ENCODE data around the gene TENM3. TPM values are rescaled to one million over a fixed set of nuclear protein-coding genes. Genes with fewer than 3 reads are reported as not detected.

The TENM3 gene
- total and polyA plus RNA-seq, 2 donors (not counting 3 experiments of a cell fraction or from before 2014, with no cell fraction given): 3.2 to 6.2 TPM

DNA sequence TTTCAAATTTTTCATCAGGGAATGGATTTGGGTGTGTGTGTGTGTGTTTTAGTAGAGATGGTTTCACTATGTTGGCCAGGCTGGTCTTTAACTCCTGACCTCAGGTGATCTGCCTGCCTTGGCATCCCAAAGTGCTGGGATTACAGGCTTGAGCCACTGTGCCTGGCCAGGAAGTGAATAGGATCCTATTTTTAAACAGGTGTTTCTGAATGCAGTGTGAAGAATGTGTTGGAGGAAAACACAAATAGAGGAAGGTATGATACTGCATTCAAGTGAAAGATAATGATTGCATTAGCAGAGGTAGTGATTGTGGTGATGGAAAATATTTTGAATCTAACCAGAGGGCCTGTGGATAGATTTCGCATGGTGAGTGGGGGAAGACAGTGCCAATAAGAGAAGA, 189.6 kb downstream of the TENM3 start:
- Histone ChIP-seq H3K27me3 (ENCODE audit: control insufficient read depth in 2 of 2, insufficient read depth in 2 of 2, low read length in 2 of 2) (no peaks in the 10 kb centered on the region), H4K20me1 (replicated peaks; ENCODE audit: control insufficient read depth, extremely low read depth, insufficient read depth, low read length) (no peaks in the 10 kb centered on the region), H3K4me1 (ENCODE audit: control insufficient read depth, extremely low read depth, insufficient read depth, low read length) (no peaks in the 10 kb centered on the region), H3K4me3 (replicated peaks in 1 of 3; ENCODE audit: insufficient read depth in 1 of 3, low read depth in 1 of 3, low read length in 3 of 3) (no peak overlapping the region), H3K9me3 (replicated peaks; ENCODE audit: control insufficient read depth, insufficient read depth, low read length) (no peaks in the 10 kb centered on the region), H3K79me2 (ENCODE audit: control insufficient read depth, insufficient read depth, low read length) (no peaks in the 10 kb centered on the region), H3K9ac (replicated peaks; ENCODE audit: extremely low read depth, insufficient read depth, low read length) (no peak overlapping the region), H3K36me3 (ENCODE audit: control insufficient read depth in 2 of 2, extremely low read depth in 1 of 2, insufficient read depth in 2 of 2, low read length in 2 of 2) (no peaks in the 10 kb centered on the region), H2AFZ (ENCODE audit: low read depth, low read length) (no peak overlapping the region), H3K9me1 (replicated peaks; ENCODE audit: control insufficient read depth, extremely low read depth, insufficient read depth, low read length) (no peaks in the 10 kb centered on the region), H3K27ac (ENCODE audit: insufficient read depth, low read depth, low read length) (no peak overlapping the region), H3K4me2 (ENCODE audit: insufficient read depth, low read length) (no peak overlapping the region)
- DNase-seq (ENCODE audit: low read depth, low spot score) (no peak), FAIRE-seq (no peak)
- intact Hi-C loops (cut with micrococcal nuclease): no loop called here
- no TSS peak for BruUV-seq (replicated peaks)
- ChIA-PET POLR2A (no interaction called here), CTCF (no interaction called here)
- dilution Hi-C loops (cut with MboI; ENCODE audit: extremely low pct_ligation_motif_present, low sequenced_read_pairs): no loop called here
- TF ChIP-seq, protein P1, sequence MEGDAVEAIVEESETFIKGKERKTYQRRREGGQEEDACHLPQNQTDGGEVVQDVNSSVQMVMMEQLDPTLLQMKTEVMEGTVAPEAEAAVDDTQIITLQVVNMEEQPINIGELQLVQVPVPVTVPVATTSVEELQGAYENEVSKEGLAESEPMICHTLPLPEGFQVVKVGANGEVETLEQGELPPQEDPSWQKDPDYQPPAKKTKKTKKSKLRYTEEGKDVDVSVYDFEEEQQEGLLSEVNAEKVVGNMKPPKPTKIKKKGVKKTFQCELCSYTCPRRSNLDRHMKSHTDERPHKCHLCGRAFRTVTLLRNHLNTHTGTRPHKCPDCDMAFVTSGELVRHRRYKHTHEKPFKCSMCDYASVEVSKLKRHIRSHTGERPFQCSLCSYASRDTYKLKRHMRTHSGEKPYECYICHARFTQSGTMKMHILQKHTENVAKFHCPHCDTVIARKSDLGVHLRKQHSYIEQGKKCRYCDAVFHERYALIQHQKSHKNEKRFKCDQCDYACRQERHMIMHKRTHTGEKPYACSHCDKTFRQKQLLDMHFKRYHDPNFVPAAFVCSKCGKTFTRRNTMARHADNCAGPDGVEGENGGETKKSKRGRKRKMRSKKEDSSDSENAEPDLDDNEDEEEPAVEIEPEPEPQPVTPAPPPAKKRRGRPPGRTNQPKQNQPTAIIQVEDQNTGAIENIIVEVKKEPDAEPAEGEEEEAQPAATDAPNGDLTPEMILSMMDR (IDR thresholded peaks at IDR 0.05; ENCODE audit: extremely low read depth in 1 of 2, insufficient read depth in 1 of 2, low read depth in 1 of 2, low read length in 2 of 2): no peak
- TF ChIP-seq POLR2AphosphoS5 (IDR thresholded peaks at IDR 0.05; ENCODE audit: insufficient read depth, low read depth, low read length) (no peak), FOS (IDR thresholded peaks at IDR 0.05; ENCODE audit: borderline replicate concordance, insufficient read depth, low read length) (no peak), MYC (IDR thresholded peaks at IDR 0.05; ENCODE audit: low read depth, low read length) (no peak), GATA2 (IDR thresholded peaks at IDR 0.05; ENCODE audit: insufficient read depth, insufficient read length, low read depth, low read length) (no peak)
- TF ChIP-seq, protein P2, sequence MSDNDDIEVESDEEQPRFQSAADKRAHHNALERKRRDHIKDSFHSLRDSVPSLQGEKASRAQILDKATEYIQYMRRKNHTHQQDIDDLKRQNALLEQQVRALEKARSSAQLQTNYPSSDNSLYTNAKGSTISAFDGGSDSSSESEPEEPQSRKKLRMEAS (IDR thresholded peaks at IDR 0.05; ENCODE audit: insufficient read depth, insufficient read length): no peak

DNA sequence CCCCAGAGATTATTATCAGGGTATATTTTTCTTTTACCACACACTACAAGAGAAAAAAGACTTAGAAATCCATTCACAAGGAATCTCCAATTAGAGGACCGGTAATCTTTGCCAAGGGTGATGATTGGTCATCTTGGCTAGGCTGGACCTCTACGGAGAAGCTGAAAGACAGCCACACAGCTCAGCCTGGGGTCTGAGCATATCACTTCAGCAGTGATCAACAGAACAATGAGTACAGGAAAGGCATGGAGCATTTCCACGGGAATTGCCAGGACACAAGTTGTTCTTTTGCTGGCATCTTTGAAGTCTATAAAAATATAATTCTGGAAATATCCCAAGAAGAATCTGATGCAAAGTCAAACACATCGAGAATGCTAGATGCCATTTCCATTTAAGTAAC, 191.5 kb downstream of the TENM3 start:
- H3K79me2 ChIP-seq (ENCODE audit: control insufficient read depth, insufficient read depth, low read length): no peaks in the 10 kb centered on the region
- POLR2A ChIA-PET: no interaction called here
- TF ChIP-seq JUN (IDR thresholded peaks at IDR 0.05; ENCODE audit: borderline replicate concordance, insufficient read depth, insufficient read length, low read depth) (no peak), POLR2AphosphoS5 (IDR thresholded peaks at IDR 0.05; ENCODE audit: insufficient read depth, low read depth, low read length) (no peak), MYC (IDR thresholded peaks at IDR 0.05; ENCODE audit: low read depth, low read length) (no peak), GATA2 (IDR thresholded peaks at IDR 0.05; ENCODE audit: insufficient read depth, insufficient read length, low read depth, low read length) (no peak), EZH2 (IDR thresholded peaks at IDR 0.05; ENCODE audit: borderline replicate concordance, low read depth, low read length, severe bottlenecking) (no peak), FOS (IDR thresholded peaks at IDR 0.05; ENCODE audit: borderline replicate concordance, insufficient read depth, low read length) (no peak), POLR2A (IDR thresholded peaks at IDR 0.05; ENCODE audit: low read depth, low read length) (no peak)
- TF ChIP-seq, protein P1 (IDR thresholded peaks at IDR 0.05; ENCODE audit: extremely low read depth in 1 of 2, insufficient read depth in 1 of 2, low read depth in 1 of 2, low read length in 2 of 2): no peak
- TF ChIP-seq, protein P2 (IDR thresholded peaks at IDR 0.05; ENCODE audit: insufficient read depth, insufficient read length): no peak
- H2AFZ ChIP-seq (ENCODE audit: low read depth, low read length): no peak overlapping the region
- no peak overlapping the region for H3K4me3 ChIP-seq (replicated peaks in 1 of 3; ENCODE audit: insufficient read depth in 1 of 3, low read depth in 1 of 3, low read length in 3 of 3)
- no peaks in the 10 kb centered on the region for H3K4me1 ChIP-seq (ENCODE audit: control insufficient read depth, extremely low read depth, insufficient read depth, low read length)
- no peaks in the 10 kb centered on the region for H3K9me3 ChIP-seq (replicated peaks; ENCODE audit: control insufficient read depth, insufficient read depth, low read length)
- H3K9ac ChIP-seq (replicated peaks; ENCODE audit: extremely low read depth, insufficient read depth, low read length): no peak overlapping the region
- no peak for DNase-seq (ENCODE audit: low read depth, low spot score)
- CTCF ChIA-PET: no interaction called here
- FAIRE-seq: no peak
- no TSS peak for BruUV-seq (replicated peaks)
- H3K27ac ChIP-seq (ENCODE audit: insufficient read depth, low read depth, low read length): no peak overlapping the region
- intact Hi-C loops (cut with micrococcal nuclease) (no loop called here), dilution Hi-C loops (cut with MboI; ENCODE audit: extremely low pct_ligation_motif_present, low sequenced_read_pairs) (no loop called here)
- H3K36me3 ChIP-seq (ENCODE audit: control insufficient read depth in 2 of 2, extremely low read depth in 1 of 2, insufficient read depth in 2 of 2, low read length in 2 of 2): no peaks in the 10 kb centered on the region
- no peaks in the 10 kb centered on the region for H3K9me1 ChIP-seq (replicated peaks; ENCODE audit: control insufficient read depth, extremely low read depth, insufficient read depth, low read length)
- no peaks in the 10 kb centered on the region for H4K20me1 ChIP-seq (replicated peaks; ENCODE audit: control insufficient read depth, extremely low read depth, insufficient read depth, low read length)
- no peak overlapping the region for H3K4me2 ChIP-seq (ENCODE audit: insufficient read depth, low read length)
- H3K27me3 ChIP-seq (ENCODE audit: control insufficient read depth in 2 of 2, insufficient read depth in 2 of 2, low read length in 2 of 2): no peaks in the 10 kb centered on the region
